Testis (tissue), 3 donors: ENCODE results near the gene MYH10. TPM values are rescaled to one million over a fixed set of nuclear protein-coding genes. Genes with fewer than 3 reads are reported as not detected.

Source experiments
- DNase-seq: peaks from one replicate; pipeline ENCODE4 v3.0.0-alpha.2; 2019
- H3K27ac ChIP-seq, 2 donors: fragments of 200-600 bp; sonication (generic); one replicate each; pipeline ENCODE4 v1.5.1; 2019
- H3K27me3 ChIP-seq: fragments of 200-600 bp; sonication (generic); one replicate; pipeline ENCODE4 v1.5.1; 2019
- H3K36me3 ChIP-seq: fragments of 200-600 bp; sonication (generic); one replicate; pipeline ENCODE4 v1.5.1; 2017; ENCODE audit warnings: low read depth; ENCODE audit errors: missing control alignments
- H3K4me1 ChIP-seq: fragments of 200-600 bp; sonication (generic); one replicate; pipeline ENCODE4 v1.5.1; 2019
- H3K4me3 ChIP-seq, 2 donors: fragments of 200-600 bp; sonication (generic); one replicate each; pipeline ENCODE4 v1.5.1; 2017 to 2019
- H3K9me3 ChIP-seq: fragments of 200-600 bp; sonication (generic); one replicate; pipeline ENCODE4 v1.5.1; 2017
- POLR2A ChIP-seq: fragments of 450-650 bp; IDR thresholded peaks from one replicate; pipeline ENCODE4 v1.6.1; 2017; ENCODE audit warnings: antibody characterized with exemption, mild to moderate bottlenecking, moderate library complexity
- WGBS, 2 donors: methylation state at CpG; one replicate each; pipeline ENCODE4 v1.1.5; 2018; 5-methylcytosine and 5-hydroxymethylcytosine counted together
- intact Hi-C: fragments of 100-400 bp; cut with DNase I; formaldehyde crosslinking; loops from one replicate; pipeline ENCODE4 v1.15.1; 2023; ENCODE audit warnings: low total_unique reads
- polyA plus RNA-seq: library from polyadenylated mRNA; stranded (reverse); fragments of 350-450 nt; fragmentation: Illumina TruSeq; extraction: RNeasy Lipid Tissue Mini Kit (QIAGEN cat#74804); gene quantifications from one replicate; pipeline ENCODE4 v1.2.3, GENCODE V29; 2014; ENCODE audit warnings: low read depth, low replicate concordance; ENCODE audit not compliant: insufficient read depth
- total RNA-seq, 2 donors: library from RNA; depleted of rRNA; stranded (reverse); fragments of >200 nt; gene quantifications; one replicate each; pipeline ENCODE4 v1.2.3, GENCODE V29; 2016
- TF ChIP-seq, protein P1 (sequence below), 3 experiments: fragments of 450-650 bp in 2 of 3; fragments of 200-600 bp in 1 of 3; sonication (generic) in 1 of 3; IDR thresholded peaks; one replicate each; pipeline ENCODE4 v1.5.1; 2016 to 2019; ENCODE audit warnings: antibody characterized with exemption in 3 of 3, mild to moderate bottlenecking in 2 of 3, moderate library complexity in 1 of 3

The MYH10 gene
- total and polyA plus RNA-seq, 3 donors from 2014 or later = 25.5 to 34.1 (median 33.1) TPM

DNA sequence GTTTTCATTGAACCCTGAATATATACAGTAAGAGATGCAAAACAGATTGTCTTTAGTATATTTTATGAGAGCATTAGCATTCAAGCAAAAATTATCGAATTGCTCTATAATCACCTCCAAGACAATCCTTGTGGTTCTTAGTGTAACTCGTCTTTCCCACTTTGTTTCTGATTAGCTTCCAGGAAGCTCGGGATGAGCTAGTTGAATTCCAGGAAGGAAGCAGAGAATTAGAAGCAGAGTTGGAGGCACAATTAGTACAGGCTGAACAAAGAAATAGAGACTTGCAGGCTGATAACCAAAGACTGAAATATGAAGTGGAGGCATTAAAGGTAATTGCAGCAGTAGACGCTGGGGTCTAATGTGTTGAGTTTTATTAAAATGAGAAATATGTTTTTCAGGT is 185.0 kb downstream of the MYH10 start:
- intact Hi-C loops = no loop called here
- Histone ChIP-seq H3K9me3 (no peaks in the 10 kb centered on the region), H3K4me3 (no peak overlapping the region), H3K36me3 (no peaks in the 10 kb centered on the region), H3K27ac (no peak overlapping the region), H3K4me1 (no peaks in the 10 kb centered on the region), H3K27me3 (no peaks in the 10 kb centered on the region)
- TF ChIP-seq POLR2A = no peak
- TF ChIP-seq, protein P1, sequence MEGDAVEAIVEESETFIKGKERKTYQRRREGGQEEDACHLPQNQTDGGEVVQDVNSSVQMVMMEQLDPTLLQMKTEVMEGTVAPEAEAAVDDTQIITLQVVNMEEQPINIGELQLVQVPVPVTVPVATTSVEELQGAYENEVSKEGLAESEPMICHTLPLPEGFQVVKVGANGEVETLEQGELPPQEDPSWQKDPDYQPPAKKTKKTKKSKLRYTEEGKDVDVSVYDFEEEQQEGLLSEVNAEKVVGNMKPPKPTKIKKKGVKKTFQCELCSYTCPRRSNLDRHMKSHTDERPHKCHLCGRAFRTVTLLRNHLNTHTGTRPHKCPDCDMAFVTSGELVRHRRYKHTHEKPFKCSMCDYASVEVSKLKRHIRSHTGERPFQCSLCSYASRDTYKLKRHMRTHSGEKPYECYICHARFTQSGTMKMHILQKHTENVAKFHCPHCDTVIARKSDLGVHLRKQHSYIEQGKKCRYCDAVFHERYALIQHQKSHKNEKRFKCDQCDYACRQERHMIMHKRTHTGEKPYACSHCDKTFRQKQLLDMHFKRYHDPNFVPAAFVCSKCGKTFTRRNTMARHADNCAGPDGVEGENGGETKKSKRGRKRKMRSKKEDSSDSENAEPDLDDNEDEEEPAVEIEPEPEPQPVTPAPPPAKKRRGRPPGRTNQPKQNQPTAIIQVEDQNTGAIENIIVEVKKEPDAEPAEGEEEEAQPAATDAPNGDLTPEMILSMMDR (IDR thresholded peaks at IDR 0.05) = no peak
- no peak for DNase-seq
- 71 to 74% methylated on average over 4 of the region's 4 CpGs for WGBS, 2 donors

GRCh38 chr17:8444494-8444893 is 186.0 kb downstream of the MYH10 start:
- 67 to 71% methylated on average over 4 of the region's 4 CpGs for WGBS, 2 donors
- DNase-seq = no peak
- intact Hi-C loops = no loop called here
- Histone ChIP-seq H3K27ac (no peak overlapping the region), H3K36me3 (no peaks in the 10 kb centered on the region), H3K4me1 (no peaks in the 10 kb centered on the region), H3K9me3 (no peaks in the 10 kb centered on the region), H3K27me3 (no peaks in the 10 kb centered on the region), H3K4me3 (no peak overlapping the region)
- TF ChIP-seq POLR2A = no peak
- TF ChIP-seq, protein P1 (IDR thresholded peaks at IDR 0.05) = no peak

DNA sequence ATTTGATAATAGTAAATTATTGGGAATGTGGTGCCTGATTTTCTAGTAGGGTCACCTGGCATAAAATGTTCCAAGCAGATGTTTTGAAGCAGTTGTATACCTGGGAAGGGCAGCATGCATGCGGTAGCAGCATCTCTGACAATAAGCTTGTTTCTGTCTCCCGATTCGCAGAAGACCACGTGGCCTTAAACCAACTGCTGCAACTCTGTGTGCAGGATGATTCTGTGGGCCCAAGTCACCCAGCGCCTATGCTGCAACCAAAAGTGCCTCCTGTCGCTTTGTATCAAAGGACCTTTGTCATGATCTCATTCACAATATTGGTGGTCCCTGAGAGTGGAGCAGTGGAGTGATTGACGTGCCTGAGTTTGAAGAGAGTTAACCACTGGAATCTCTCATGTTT is 186.8 kb downstream of the MYH10 start:
- 78 to 87% methylated on average over 7 of the region's 7 CpGs for WGBS, 2 donors
- Histone ChIP-seq H3K4me1 (no peaks in the 10 kb centered on the region), H3K27me3 (no peaks in the 10 kb centered on the region), H3K4me3 (no peak overlapping the region), H3K36me3 (no peaks in the 10 kb centered on the region), H3K9me3 (no peaks in the 10 kb centered on the region), H3K27ac (no peak overlapping the region)
- intact Hi-C loops = no loop called here
- no peak for DNase-seq
- TF ChIP-seq, protein P1 (IDR thresholded peaks at IDR 0.05) = no peak
- no peak for TF ChIP-seq POLR2A

DNA sequence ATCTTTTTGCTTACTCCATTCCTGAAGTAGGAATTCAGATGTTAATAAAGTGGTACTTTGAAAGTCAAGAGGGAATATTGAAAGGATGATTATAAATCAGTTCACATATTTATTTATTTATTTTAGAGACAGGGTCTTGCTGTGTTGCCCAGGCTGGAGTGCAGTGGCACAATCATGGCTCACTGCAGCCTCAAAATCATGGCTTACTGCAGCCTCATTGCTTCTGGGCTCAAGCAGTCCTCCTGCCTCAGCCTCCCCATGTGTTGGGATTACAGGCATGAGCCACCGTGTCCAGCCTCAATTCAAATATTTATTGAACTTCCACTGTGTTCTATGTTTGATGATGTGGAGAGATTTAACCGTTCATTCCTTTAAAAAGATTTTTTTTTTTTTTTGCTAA is 188.2 kb downstream of the MYH10 start:
- H3K36me3 ChIP-seq = no peaks in the 10 kb centered on the region
- H3K9me3 ChIP-seq = no peaks in the 10 kb centered on the region
- WGBS, 2 donors = 95% methylated on average over 2 of the region's 2 CpGs
- no peaks in the 10 kb centered on the region for H3K4me1 ChIP-seq
- intact Hi-C loops = no loop called here
- H3K27ac ChIP-seq = no peak overlapping the region
- TF ChIP-seq, protein P1 (IDR thresholded peaks at IDR 0.05) = no peak
- TF ChIP-seq POLR2A = no peak
- no peak overlapping the region for H3K4me3 ChIP-seq
- DNase-seq = no peak
- H3K27me3 ChIP-seq = no peaks in the 10 kb centered on the region

DNA sequence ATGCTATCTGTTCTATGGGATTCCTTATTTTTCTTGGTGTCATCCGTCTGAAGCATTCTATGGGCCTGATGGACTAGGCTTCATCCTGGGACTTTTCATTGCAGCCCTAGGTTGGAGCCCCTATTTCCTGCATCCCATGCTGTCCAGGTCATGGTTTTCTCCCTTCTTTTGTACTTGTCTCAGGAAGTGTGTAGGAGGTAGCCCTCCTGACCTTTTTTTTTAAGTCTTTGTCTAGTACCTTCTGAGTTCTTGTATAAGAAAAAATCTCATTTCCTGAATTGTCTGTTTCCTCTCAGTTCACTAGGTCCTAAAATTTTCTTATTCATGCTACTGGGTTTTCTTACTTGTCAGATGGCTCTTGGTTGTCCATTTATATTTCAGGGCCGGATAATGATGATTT is 188.8 kb downstream of the MYH10 start:
- no peaks in the 10 kb centered on the region for H3K27me3 ChIP-seq
- DNase-seq = no peak
- H3K27ac ChIP-seq = no peak overlapping the region
- H3K36me3 ChIP-seq = no peaks in the 10 kb centered on the region
- no peaks in the 10 kb centered on the region for H3K9me3 ChIP-seq
- no peaks in the 10 kb centered on the region for H3K4me1 ChIP-seq
- no peak overlapping the region for H3K4me3 ChIP-seq
- WGBS, 2 donors = 77 to 84% methylated on average over 2 of the region's 2 CpGs
- TF ChIP-seq, protein P1 (IDR thresholded peaks at IDR 0.05) = no peak
- TF ChIP-seq POLR2A = no peak
- intact Hi-C loops = no loop called here
